HPDE6-E6E7 (cell line): Measurements from ENCODE around the gene RBPJ.
A peak's percentile ranks its signal among the peaks of the same experiment; 100 is the strongest.
"Not testable (repeated sequence)": the region's sequence is repeated elsewhere in the genome, so short reads cannot be mapped to it uniquely, and the experiment has no call there.

Experiments used
- DNase-seq: peaks from one replicate; pipeline ENCODE4 v3.0.0; 2011; ENCODE audit warnings: missing footprints; ENCODE audit errors: extremely low spot score

RBPJ gene

GRCh38 chr4:26375551-26375950 lies 54.7 kb downstream of the RBPJ start:
- DNase-seq, result no peak

DNA sequence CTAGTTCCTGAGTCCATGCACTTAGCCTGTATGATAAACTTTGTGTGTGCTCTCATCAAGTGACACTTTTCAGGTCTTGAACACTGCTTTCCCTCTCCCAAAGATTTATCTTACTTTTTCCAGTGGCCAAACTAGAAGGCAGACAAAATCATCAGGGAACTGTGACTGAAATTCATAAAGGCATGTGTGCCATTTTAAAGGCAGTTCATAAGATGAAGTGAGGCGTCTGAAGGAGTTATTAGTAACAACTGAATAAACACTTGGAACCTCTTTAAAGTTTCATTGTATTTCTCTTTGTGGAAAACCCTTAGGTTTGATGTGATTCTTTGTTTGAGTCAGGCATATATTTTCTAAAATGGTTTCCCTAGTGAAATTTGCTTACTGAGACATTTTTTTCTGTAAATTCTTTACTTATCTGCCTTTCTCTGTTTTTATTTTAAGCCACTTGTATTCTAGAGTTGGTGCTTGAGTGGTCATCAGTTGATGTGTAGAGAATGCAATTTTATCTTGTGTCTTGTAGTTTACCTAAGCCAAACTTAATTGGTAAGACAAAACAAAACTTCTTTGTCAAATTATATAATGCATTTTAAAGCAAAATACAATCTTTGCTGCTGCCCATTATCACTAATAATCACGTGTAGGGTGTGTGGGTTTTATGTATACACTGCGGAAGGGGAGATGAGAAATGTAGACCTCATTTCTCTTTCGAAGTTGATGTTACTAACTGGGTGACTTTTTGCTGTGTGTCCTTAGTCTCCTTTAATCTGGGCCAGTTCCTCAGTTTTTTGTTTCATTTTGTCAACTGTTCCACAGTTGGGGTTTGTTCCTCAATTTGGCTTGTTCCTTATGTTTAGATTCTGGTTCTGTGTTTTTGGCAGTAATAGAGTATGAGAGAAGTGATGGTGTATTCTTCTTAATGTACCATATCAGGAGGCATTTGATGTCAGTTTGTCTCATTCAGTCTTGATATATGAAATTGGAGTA lies 56.8 kb downstream of the RBPJ start:
- DNase-seq, result no peak

DNA sequence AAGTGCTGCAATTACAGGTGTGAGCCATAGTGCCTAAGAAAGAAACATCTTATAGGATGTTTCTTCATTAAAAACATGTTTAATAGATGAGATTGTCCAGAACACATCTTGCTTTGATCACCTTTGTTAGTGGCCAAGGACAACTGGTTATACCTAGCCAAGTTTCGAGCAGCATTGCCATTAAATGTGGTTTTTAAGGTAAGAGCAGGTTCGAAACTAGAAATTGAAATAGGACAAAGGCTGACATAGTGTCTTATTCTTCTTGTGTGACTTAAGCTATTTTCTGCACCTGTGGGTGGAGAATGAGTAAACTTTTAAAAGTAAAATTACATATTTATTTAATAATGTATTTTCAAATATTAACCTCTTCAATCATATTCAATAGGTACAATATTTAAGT lies 59.0 kb downstream of the RBPJ start:
- DNase-seq, result no peak

DNA sequence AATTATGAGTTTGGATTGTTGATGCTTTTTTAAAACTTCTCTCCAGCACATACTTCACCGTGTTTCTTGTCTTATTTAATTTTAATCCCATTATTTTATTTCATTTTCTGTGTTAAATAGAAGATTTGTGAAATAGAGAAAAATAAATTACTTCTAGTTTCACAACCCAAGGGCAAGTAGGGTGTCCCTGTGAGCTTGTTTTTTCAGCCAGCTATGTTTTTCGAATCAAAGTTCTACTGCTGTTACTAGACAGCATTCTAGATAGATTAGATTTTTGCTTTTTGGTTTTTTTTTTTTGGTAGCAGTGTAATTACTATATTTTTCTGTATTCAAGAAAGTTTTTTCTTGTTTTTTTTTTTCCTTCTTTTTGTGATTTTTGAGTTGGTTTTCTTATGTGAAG lies 59.9 kb downstream of the RBPJ start:
- no peak for DNase-seq

GRCh38 chr4:26384380-26385057 lies 63.7 kb downstream of the RBPJ start:
- DNase-seq, result no peak

DNA sequence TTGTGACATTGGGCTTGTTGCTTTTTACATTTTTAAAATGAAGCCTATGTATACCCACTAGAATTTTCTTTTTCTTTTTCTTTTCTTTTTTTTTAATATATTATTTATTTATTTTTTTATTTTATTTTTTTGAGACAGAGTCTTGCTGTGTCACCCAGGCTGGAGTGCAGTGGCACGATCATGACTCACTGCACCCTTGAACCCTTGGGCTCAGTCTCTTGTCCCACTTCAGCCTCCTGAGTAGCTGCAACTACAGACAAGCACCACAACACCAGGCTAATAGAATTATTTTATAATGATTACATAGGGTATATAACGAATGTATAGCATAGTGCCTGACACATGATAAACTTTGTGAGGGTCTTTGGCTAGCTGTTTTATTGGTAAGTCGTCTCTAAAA lies 64.9 kb downstream of the RBPJ start:
- DNase-seq, result no peak

GRCh38 chr4:26386386-26386785 lies 65.6 kb downstream of the RBPJ start:
- no peak for DNase-seq

DNA sequence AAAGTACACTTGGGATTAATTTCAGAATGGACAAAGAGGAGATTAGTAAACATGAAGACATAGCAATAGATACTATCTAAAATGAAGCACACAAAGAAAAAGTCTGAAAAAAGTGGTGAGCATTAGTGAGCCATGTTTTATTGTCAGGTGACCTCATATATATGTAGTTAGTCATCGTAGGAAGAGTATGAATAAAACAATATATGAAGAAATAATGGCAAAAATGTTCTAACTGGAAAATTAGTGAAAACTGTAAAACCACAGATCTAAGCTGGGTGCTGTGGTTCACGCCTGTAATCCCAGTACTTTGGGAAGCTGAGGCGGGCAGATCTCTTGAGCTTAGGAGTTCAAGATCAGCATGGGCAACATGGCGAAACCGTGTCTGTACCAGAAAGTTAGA lies 67.9 kb downstream of the RBPJ start:
- no peak for DNase-seq

DNA sequence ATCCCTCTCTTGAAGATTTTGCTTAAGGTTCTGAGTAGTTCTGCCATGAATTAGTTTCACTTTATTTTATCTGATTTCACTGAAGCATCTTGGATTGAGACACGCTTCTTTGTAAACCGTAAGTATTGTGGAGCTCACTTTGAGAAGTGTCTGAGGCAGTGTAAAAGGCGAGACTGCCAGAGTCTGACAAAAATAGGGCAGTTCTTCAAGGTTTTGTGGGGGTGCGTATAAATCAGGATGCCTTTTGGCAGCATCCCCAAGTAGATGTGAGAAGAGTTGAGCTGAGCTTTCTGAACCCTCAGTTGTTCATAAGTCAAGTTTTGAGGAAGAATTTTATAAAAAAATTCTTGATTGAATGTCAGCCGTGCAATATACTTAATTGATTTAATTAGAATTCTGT lies 76.3 kb downstream of the RBPJ start:
- DNase-seq, result no peak

DNA sequence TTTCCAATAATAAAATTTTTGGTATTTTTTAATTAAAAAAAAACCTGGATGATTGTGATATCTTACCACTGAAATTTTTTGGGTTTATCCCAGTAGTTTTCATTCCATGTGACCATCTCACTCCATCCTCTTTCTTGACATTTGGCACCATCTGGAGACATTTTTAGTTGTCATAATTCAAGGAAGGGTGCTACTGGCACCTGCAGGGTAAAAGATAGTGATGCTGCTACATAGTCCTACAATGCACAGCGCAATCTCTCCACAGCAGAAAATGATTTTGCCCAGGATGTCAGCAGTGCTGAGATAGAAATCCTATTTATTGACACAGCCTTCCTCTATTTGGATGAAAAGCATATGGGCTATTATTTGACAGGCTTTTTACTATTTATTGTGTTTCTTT lies 79.3 kb downstream of the RBPJ start:
- DNase-seq, result no peak

DNA sequence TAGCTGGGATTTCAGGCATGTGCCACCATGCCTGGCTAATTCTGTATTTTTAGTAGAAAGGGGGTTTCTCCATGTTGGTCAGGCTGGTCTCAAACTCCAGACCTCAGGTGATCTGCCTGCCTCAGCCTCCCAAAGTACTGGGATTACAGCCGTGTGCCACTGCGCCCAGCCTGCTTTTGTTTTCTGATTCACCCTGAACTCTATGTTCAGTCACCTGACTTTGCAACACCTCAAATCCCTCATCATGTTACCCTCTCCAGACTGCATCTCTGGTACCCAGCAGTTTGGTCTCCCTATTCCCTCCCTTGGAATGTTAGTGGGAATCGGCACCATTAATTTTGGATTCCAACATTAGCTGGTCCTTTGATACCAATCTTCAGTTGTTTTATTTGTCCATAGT lies 81.2 kb downstream of the RBPJ start:
- DNase-seq, result not testable (repeated sequence)

- DNase-seq, result no peak
These were observed 81.6 kb downstream of the RBPJ start for GRCh38 chr4:26402458-26402857.

GRCh38 chr4:26404743-26405206 lies 84.0 kb downstream of the RBPJ start:
- DNase-seq, result no peak

DNA sequence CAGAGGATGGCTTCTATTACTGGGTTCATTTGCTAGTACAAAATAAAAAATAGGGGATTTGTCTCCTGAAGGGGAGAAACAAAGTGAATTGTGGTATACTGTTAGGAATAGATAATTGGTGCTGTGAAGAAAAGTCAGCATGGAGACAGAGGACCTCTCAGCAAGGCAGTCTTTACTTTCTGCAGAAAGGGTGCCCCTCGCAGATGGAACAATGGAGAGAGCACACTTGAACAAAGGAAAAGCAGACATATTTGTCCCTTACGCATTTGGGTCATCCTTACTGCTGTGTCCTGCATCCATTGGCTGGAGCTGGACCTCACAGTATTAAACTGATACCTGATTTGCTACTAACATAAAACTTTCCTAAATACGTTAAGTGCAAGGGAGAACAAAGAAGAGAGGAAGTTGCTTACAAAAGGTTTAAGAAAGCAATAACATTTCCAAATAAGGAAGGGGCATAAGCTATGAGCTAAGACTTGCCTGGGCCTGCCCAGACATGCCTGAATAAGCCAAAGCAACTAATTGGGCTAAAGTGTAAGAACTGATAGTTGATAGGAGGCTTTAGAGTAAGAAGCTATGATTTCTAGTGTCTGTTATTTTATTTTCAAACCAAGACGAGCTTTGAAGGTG lies 85.6 kb downstream of the RBPJ start:
- DNase-seq, result no peak

GRCh38 chr4:26407476-26407875 lies 86.7 kb downstream of the RBPJ start:
- no peak for DNase-seq

GRCh38 chr4:26410385-26411293 lies 89.8 kb downstream of the RBPJ start:
- DNase-seq, result peak; percentile 5

GRCh38 chr4:26412381-26413372 lies 91.9 kb downstream of the RBPJ start:
- DNase-seq, result no peak

GRCh38 chr4:26413582-26413981 lies 92.8 kb downstream of the RBPJ start:
- no peak for DNase-seq

DNA sequence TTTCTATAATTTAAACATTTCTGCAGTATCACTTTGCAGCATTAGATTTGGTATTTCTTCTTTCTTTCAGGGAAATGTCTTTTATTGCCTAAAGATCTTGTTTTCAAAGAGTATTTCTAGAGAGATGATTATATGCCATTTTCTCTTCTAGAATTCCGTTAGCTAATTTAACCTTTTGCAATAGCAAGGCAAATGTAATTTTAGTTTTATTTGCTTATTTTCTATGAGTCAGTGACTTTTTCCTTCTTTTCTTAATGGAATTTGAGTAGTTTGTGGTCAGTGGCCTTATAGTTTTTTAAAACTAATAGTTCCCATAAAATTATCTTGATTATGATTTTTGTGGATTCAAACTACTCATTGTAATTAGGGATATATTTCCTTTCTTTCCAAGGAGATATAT lies 97.3 kb downstream of the RBPJ start:
- DNase-seq, result no peak

DNA sequence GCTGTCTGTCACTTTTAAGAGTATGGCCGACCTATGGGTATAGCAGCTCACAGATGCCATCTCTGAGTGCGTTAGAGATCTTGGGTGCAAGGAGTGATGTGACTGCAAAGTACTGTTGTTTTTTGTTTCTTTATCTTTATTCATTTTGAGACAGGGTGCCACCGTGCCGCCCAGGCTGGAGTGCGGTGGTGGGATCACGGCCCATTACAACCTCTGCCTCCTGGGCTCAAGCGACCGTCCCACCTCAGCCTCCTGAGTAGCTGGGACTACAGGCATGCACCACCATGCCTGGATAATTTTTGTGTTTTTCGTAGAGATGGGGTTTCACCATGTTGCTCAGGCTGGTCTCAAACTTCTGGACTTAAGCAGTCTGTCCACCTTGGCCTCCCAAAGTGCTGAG lies 98.0 kb downstream of the RBPJ start:
- DNase-seq, result no peak
